Bone marrow (tissue), 2 donors: Measurements from ENCODE around the gene MAP3K1.
"Not testable (repeated sequence)": the region's sequence is repeated elsewhere in the genome, so short reads cannot be mapped to it uniquely, and the experiment has no call there.

Experiments
- DNase-seq, 2 donors: peaks; one replicate each; lab custom pipeline; 2025; lab: John Stamatoyannopoulos, UW

The MAP3K1 gene

GRCh38 chr5:56814963-56815657 is at the start of gene MAP3K1:
TSS of gene MAP3K1 (plus strand) at chr5:56815549. CDS start at chr5:56815574, 25 bp downstream.
- DNase-seq = peak in 1 of 2 donors; percentile 82

GRCh38 chr5:56766926-56767325 is 48.4 kb upstream of the MAP3K1 start:
- no peak for DNase-seq

- no peak for DNase-seq
Measured at GRCh38 chr5:56769875-56770604, 45.3 kb upstream of the MAP3K1 start.

- DNase-seq = no peak
Measured at GRCh38 chr5:56772767-56773166, 42.6 kb upstream of the MAP3K1 start.

GRCh38 chr5:56774957-56775356 is 40.4 kb upstream of the MAP3K1 start:
- no peak for DNase-seq

- not testable (repeated sequence) for DNase-seq
Measured at GRCh38 chr5:56776212-56776846, 39.0 kb upstream of the MAP3K1 start.

GRCh38 chr5:56783261-56783660 is 32.1 kb upstream of the MAP3K1 start:
- DNase-seq = no peak

GRCh38 chr5:56786346-56786745 is 29.0 kb upstream of the MAP3K1 start:
- DNase-seq = no peak

- DNase-seq = no peak
Measured at GRCh38 chr5:56791396-56791795, 24.0 kb upstream of the MAP3K1 start.

GRCh38 chr5:56798521-56798920 is 16.8 kb upstream of the MAP3K1 start:
- no peak for DNase-seq

GRCh38 chr5:56800186-56800585 is 15.2 kb upstream of the MAP3K1 start:
- DNase-seq = no peak

- DNase-seq = no peak
Measured at GRCh38 chr5:56801256-56801655, 14.1 kb upstream of the MAP3K1 start.

- DNase-seq = no peak
Measured at GRCh38 chr5:56802205-56802604, 13.1 kb upstream of the MAP3K1 start.

GRCh38 chr5:56803025-56803424 is 12.3 kb upstream of the MAP3K1 start:
- DNase-seq = no peak

GRCh38 chr5:56803894-56804293 is 11.5 kb upstream of the MAP3K1 start:
- DNase-seq = no peak

GRCh38 chr5:56807679-56808078 is 7.7 kb upstream of the MAP3K1 start:
- no peak for DNase-seq

GRCh38 chr5:56808211-56808610 is 7.1 kb upstream of the MAP3K1 start:
- DNase-seq = no peak

- DNase-seq = no peak
Measured at GRCh38 chr5:56810826-56811225, 4.5 kb upstream of the MAP3K1 start.

- peak in 1 of 2 donors; percentile 64 for DNase-seq
Measured at GRCh38 chr5:56812110-56812509, 3.2 kb upstream of the MAP3K1 start.

GRCh38 chr5:56813302-56813701 is 2.0 kb upstream of the MAP3K1 start:
- no peak for DNase-seq

GRCh38 chr5:56814361-56814962 is 887 bp upstream of the MAP3K1 start:
- peak in 1 of 2 donors; percentile 46 for DNase-seq
